ENCODE measurements around the gene TMEM219. TPM values are rescaled to one million over a fixed set of nuclear protein-coding genes. Genes with fewer than 3 reads are reported as not detected.

TMEM219 gene, protein sequence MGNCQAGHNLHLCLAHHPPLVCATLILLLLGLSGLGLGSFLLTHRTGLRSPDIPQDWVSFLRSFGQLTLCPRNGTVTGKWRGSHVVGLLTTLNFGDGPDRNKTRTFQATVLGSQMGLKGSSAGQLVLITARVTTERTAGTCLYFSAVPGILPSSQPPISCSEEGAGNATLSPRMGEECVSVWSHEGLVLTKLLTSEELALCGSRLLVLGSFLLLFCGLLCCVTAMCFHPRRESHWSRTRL
- total RNA-seq (2021; fragmentation: NEBNext Ultra II Directional; extraction: Animal tissue kit (Norgen Biotek cat#: 25700)), result 60.2 and 64.9 TPM in 2 replicates
- 116 and 150 TPM in 2 replicates for polyA plus RNA-seq (2011; rRNA removed)
- polyA plus RNA-seq (2011; cell fraction: cytosol; rRNA removed), result 77.7 TPM
- 113 TPM for polyA plus RNA-seq (2011; cell fraction: nucleus; rRNA removed)
- polyA plus RNA-seq (2012, experiment 1 of 2), result 64.5 to 81.2 TPM (median 72.6 TPM) in 4 replicates
- 121 TPM for polyA plus RNA-seq (2012, experiment 2 of 2)
- 56.4 TPM for polyA plus RNA-seq (2013, experiment 1 of 2)
- 57.6 TPM for polyA plus RNA-seq (2013, experiment 2 of 2)
- polyA minus RNA-seq (2011; rRNA and poly(A)+ RNA removed), result 31.1 and 35.0 TPM in 2 replicates
- 44.7 TPM for polyA minus RNA-seq (2011; cell fraction: cytosol; rRNA and poly(A)+ RNA removed)
- polyA minus RNA-seq (2011; cell fraction: nucleus; rRNA and poly(A)+ RNA removed), result 37.2 TPM
- long read RNA-seq, experiment 1, transcript TMEM219-204 (5 exons, 1,292 nt), result major isoform, 34 of 47 reads
- long read RNA-seq, experiment 1, partial matches to known transcripts, result 6 of 47 reads
- long read RNA-seq, experiment 1, other reads (novel, unspliced or antisense), result 5 of 47 reads
- long read RNA-seq, experiment 2, transcript TMEM219-204 (5 exons, 1,292 nt), result minor isoform, 11 of 139 reads
- long read RNA-seq, experiment 2, transcript TMEM219-201 (6 exons, 999 nt), result major isoform, 46 of 139 reads
- long read RNA-seq, experiment 2, partial matches to known transcripts, result 4 of 139 reads
- long read RNA-seq, experiment 2, other reads (novel, unspliced or antisense), result 74 of 139 reads

DNA sequence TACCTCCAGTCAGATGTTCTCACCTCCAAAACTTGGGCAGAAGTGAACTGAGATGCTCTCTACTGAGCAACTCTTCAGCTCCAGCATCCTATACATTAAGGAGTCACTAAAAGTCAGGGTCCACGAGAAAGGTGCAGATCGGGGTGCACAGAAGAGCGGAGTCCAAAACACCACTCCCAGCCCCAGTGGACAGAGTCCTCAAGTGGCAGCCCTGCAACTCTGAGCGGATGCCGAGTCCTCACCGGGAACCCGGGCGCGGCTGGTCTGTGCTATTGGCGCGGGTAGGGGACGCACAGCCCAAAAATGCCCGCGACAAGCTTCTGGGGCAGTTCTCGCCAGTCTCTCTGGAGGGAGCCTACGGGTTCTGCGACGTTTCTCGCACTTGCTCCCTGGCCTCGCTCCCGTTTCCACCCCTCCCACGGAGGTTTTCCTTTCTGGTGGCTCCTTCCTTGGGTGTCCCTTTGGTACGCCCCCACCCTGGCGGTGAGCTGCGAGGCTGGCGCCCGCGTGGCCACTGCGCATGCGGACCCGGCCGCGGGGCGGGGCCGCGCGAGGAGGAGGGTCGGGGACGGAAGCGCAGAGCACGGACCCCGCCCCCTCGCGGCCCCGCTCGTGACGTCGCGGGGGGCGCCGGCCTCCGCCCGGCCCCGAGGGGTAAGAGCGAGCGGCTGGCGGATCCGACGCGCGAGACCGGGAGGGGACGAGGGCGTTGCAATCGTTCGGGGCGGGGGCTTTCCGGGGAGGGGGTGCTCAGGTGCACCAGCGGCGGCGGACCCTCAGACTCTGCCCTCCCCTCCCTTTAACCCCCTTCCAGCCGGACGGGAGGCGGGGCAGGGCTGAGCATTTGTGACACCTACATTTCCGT is at the start of gene TMEM219:
Gene TMEM219 (plus strand): TSS at position 601 of the 865 bp plus-strand sequence. CDS start 1,065 bp downstream, outside the sequence.
- Histone ChIP-seq H2BK15ac (ENCODE audit: low read length) (0 out of 2 replicates have a peak within 1 kb of the TSS, but pooled peaks have one; percentile 61), H3K18ac (ENCODE audit: extremely low read depth, low read length) (peak within 1 kb of the TSS; percentile 76), H2BK120ac (replicated peaks; ENCODE audit: low read depth, low read length) (no peak within 1 kb of the TSS), H3K27ac (ENCODE audit: low read depth, low read length) (peak within 1 kb of the TSS; percentile 91), H3K9ac (replicated peaks in 1 of 4; ENCODE audit: extremely low read depth in 1 of 4, low read depth in 3 of 4, low read length in 3 of 4) (peak within 1 kb of the TSS; percentile 66 to 86 (median 80)), H2AFZ (ENCODE audit: low read length) (peak within 1 kb of the TSS; percentile 94), H3K56ac (replicated peaks; ENCODE audit: insufficient read length, low read depth, low read length) (peak within 1 kb of the TSS; percentile 80), H4K91ac (replicated peaks; ENCODE audit: insufficient read length, low read length) (peak within 1 kb of the TSS; percentile 75), H3K9me3 (ENCODE audit: insufficient read depth in 2 of 2, low read depth in 1 of 2, low read length in 1 of 2) (no peaks in the 10 kb centered on the region), H3K79me2 (ENCODE audit: control insufficient read depth in 1 of 2, insufficient read depth in 2 of 2, low read length in 2 of 2) (no peaks in the 10 kb centered on the region), H3K36me3 (ENCODE audit: control insufficient read depth in 2 of 4, insufficient read depth in 4 of 4, low read length in 3 of 4) (peaks cover 0 to 4% (median 0%) of the 10 kb centered on the region in 4 experiments; a peak in 1 of 8 replicates), H3K27me3 (replicated peaks in 1 of 4; ENCODE audit: control insufficient read depth in 3 of 4, extremely low read depth in 1 of 4, insufficient read depth in 3 of 4, low read length in 3 of 4) (peaks cover 0 to 2% (median 0%) of the 10 kb centered on the region in 4 experiments; a peak in 1 of 7 replicates), H2BK5ac (ENCODE audit: low read depth, low read length) (peak within 1 kb of the TSS; percentile 82), H2BK20ac (ENCODE audit: low read length) (no peak within 1 kb of the TSS), H3K23me2 (ENCODE audit: low read depth, low read length) (peaks cover 12% of the 10 kb centered on the region), H4K8ac (ENCODE audit: extremely low read depth, insufficient read depth, low read length) (peak within 1 kb of the TSS; percentile 96), H3K14ac (ENCODE audit: insufficient read length) (no peak within 1 kb of the TSS), H3K4me3 (ENCODE audit: extremely low read depth in 1 of 4, insufficient read depth in 2 of 4, low read depth in 3 of 4, low read length in 4 of 4) (peak within 1 kb of the TSS; percentile 51 to 81 (median 72)), H2BK12ac (ENCODE audit: low read depth, low read length) (peak within 1 kb of the TSS; percentile 61; the same call in 1 of the 2 replicates), H3K4me1 (replicated peaks in 1 of 4; ENCODE audit: control insufficient read depth in 3 of 4, insufficient read depth in 4 of 4, low read length in 3 of 4) (peaks cover 0 to 5% (median 3%) of the 10 kb centered on the region in 4 experiments; a peak in 5 of 7 replicates), H3K23ac (ENCODE audit: insufficient read length) (no peak within 1 kb of the TSS), H3K79me1 (ENCODE audit: low read depth, low read length) (no peaks in the 10 kb centered on the region), H4K5ac (ENCODE audit: insufficient read length, low read depth, low read length) (peak within 1 kb of the TSS; percentile 97), H2AK5ac (ENCODE audit: low read depth, low read length) (no peak within 1 kb of the TSS), H4K20me1 (replicated peaks in 1 of 2; ENCODE audit: control insufficient read depth in 1 of 2, insufficient read depth in 2 of 2, low read length in 2 of 2) (no peaks in the 10 kb centered on the region), H3K4ac (replicated peaks; ENCODE audit: insufficient read length, low read depth, low read length) (peak within 1 kb of the TSS; percentile 2), H3K4me2 (ENCODE audit: insufficient read depth in 1 of 2, low read depth in 2 of 2, low read length in 2 of 2) (peak within 1 kb of the TSS; percentile 87 to 93)
- DNase-seq (ENCODE audit: low read depth in 1 of 2, low spot score in 2 of 2) (peak in 1 of 2 experiments; percentile 96), FAIRE-seq (no peak)
- 3% methylated on average over 60 of the region's 75 CpGs; no CpG with 5 or more reads in 1 of the 2 experiments for WGBS, 2 experiments (ENCODE audit: extremely low coverage in 1 of 2, insufficient coverage in 1 of 2, insufficient read length in 1 of 2, insufficient replicate concordance in 2 of 2, low coverage in 1 of 2, low lambda C conversion rate in 2 of 2, missing lambda C conversion rate in 1 of 2)
- CTCF ChIA-PET (ENCODE audit: partially characterized antibody), result interaction anchor here (0.5 to 2.5 kb wide), 13 partner anchors 8 to 730 kb away, joined by 3 to 16 read pairs (median 4); partner anchors contain the start of gene KCTD13
- POLR2A ChIA-PET (ENCODE audit: partially characterized antibody), result interaction anchor here (0.8 to 3.6 kb wide), 8 partner anchors 10 to 260 kb away, joined by 3 to 33 read pairs (median 4); partner anchors contain the start of genes ASPHD1, KCTD13, TAOK2 and TBX6
- TF ChIP-seq EZH2 (IDR thresholded peaks at IDR 0.05; ENCODE audit: low read depth, low read length, severe bottlenecking), result no peak
- TF ChIP-seq CHD2 (IDR thresholded peaks at IDR 0.05; ENCODE audit: low read length), result no peak
- no peak for TF ChIP-seq KDM5A (IDR thresholded peaks at IDR 0.05; ENCODE audit: low read length)
- peak; percentile 17; the same call in 1 of the 2 replicates for TF ChIP-seq RBBP5 (IDR thresholded peaks at IDR 0.05; ENCODE audit: borderline replicate concordance, low read depth, low read length)

All from H1 (cell line).